Nephron progenitor cell (in vitro differentiated cells): ENCODE results near the gene BRI3.
A peak's percentile ranks its signal among the peaks of the same experiment; 100 is the strongest.

ENCODE experiments used
- DNase-seq: peaks from one replicate; pipeline ENCODE4 v3.0.0; 2021
- H3K27ac Mint-ChIP-seq: 2 replicates; pipeline ENCODE4 v1.8.0; 2021; ENCODE audit warnings: mild to moderate bottlenecking, moderate library complexity, mixed read lengths
- H3K27me3 Mint-ChIP-seq: 2 replicates; pipeline ENCODE4 v1.8.0; 2021; ENCODE audit warnings: mild to moderate bottlenecking, low read depth, mixed read lengths; ENCODE audit not compliant: poor library complexity
- H3K36me3 Mint-ChIP-seq: 2 replicates; pipeline ENCODE4 v1.8.0; 2021; ENCODE audit warnings: low read depth, mixed read lengths
- H3K4me1 Mint-ChIP-seq: 2 replicates; pipeline ENCODE4 v1.8.0; 2021; ENCODE audit warnings: mixed read lengths
- H3K4me3 Mint-ChIP-seq: 2 replicates; pipeline ENCODE4 v1.8.0; 2021; ENCODE audit warnings: mild to moderate bottlenecking, moderate library complexity, mixed read lengths
- H3K9me3 Mint-ChIP-seq: 2 replicates; pipeline ENCODE4 v1.8.0; 2021; ENCODE audit warnings: mild to moderate bottlenecking, moderate library complexity, mixed read lengths
- TF ChIP-seq, protein P1 (sequence below): fragments of 200-600 bp; sonication (generic); IDR thresholded peaks from 2 replicates; pipeline ENCODE4 v1.5.0; 2021; ENCODE audit warnings: antibody characterized with exemption

BRI3 gene

DNA sequence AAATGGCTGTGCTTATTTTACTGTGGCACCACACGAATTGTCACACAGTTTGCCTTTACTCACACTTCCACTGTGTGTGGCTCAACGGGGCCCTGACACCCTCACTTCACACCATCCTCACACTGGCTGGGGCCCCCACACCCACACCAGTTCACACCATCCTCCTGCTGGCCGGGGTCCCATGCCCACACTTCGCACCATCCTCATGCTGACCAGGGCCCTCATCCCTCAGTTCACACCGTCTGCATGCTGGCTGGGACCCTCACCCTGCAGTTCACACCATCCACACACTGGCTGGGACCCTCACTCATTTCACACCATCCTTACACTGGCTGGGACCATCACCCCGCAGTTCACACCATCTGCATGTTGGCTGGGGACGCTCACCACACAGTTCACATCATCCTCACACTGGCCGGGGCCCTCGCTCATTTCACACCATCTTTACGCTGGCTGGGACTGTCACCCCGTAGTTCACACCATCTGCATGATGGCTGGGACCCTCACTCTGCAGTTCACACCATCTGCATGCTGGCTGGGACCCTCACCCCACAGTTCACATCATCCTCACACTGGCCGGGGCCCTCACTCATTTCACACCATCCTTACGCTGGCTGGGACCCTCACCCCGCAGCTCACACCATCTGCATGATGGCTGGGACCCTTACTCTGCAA lies 36.0 kb downstream of the BRI3 start:
- TF ChIP-seq, protein P1, sequence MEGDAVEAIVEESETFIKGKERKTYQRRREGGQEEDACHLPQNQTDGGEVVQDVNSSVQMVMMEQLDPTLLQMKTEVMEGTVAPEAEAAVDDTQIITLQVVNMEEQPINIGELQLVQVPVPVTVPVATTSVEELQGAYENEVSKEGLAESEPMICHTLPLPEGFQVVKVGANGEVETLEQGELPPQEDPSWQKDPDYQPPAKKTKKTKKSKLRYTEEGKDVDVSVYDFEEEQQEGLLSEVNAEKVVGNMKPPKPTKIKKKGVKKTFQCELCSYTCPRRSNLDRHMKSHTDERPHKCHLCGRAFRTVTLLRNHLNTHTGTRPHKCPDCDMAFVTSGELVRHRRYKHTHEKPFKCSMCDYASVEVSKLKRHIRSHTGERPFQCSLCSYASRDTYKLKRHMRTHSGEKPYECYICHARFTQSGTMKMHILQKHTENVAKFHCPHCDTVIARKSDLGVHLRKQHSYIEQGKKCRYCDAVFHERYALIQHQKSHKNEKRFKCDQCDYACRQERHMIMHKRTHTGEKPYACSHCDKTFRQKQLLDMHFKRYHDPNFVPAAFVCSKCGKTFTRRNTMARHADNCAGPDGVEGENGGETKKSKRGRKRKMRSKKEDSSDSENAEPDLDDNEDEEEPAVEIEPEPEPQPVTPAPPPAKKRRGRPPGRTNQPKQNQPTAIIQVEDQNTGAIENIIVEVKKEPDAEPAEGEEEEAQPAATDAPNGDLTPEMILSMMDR: no peak
- peaks cover 43% of the 10 kb centered on the region for H3K36me3 Mint-ChIP-seq
- no peak for DNase-seq
- peak overlapping the region; percentile 66 for H3K27ac Mint-ChIP-seq
- no peak overlapping the region for H3K4me3 Mint-ChIP-seq
- H3K4me1 Mint-ChIP-seq: peaks cover 1% of the 10 kb centered on the region
- peaks cover 25% of the 10 kb centered on the region for H3K9me3 Mint-ChIP-seq
- no peaks in the 10 kb centered on the region for H3K27me3 Mint-ChIP-seq

DNA sequence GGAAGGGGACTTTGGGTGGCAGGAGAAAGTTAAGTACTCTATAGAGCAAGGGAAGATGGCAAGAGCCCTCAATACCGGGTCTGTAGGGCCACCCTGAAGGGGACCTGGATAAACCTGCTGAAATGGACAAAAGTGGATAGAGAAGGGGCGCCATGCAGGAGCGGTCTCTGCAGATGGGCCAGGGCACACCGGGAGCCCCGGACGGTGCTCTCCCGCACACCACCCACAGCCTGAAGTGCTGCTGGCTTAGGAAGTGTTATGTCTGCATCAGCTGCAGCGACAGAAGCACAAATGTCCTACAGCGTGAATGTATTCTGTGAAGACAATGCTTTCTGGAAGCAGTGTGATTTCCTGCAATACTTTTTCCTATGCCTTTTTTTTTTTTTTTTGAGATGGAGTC lies 37.7 kb downstream of the BRI3 start:
- Mint-ChIP-seq H3K27ac (no peak overlapping the region), H3K27me3 (peaks cover 11% of the 10 kb centered on the region), H3K9me3 (peaks cover 25% of the 10 kb centered on the region), H3K4me1 (peaks cover 16% of the 10 kb centered on the region), H3K36me3 (peaks cover 42% of the 10 kb centered on the region), H3K4me3 (no peak overlapping the region)
- no peak for DNase-seq
- TF ChIP-seq, protein P1: no peak

DNA sequence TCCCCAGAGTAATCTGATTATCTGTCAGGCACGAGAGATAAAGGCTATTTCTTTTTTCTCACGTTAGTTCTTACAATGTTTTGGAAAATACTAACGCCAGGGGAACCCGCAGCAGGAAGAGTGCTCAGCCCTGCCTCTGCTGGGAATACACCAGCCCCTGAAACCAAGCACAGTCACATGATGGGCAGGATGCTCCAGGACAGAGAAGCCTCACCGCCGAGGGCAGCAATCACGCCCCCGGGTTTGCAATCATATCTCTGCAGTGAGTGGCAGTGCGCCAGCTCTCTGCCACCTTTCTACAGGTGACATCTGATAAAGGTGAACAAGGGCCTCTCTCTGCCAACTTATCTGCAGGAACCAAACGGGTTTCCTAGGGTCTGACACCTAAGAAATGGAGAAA lies 39.8 kb downstream of the BRI3 start:
- no peak for DNase-seq
- Mint-ChIP-seq H3K36me3 (peaks cover 23% of the 10 kb centered on the region), H3K9me3 (peaks cover 19% of the 10 kb centered on the region), H3K4me3 (no peak overlapping the region), H3K4me1 (peaks cover 16% of the 10 kb centered on the region), H3K27me3 (peaks cover 21% of the 10 kb centered on the region), H3K27ac (no peak overlapping the region)
- TF ChIP-seq, protein P1: no peak

DNA sequence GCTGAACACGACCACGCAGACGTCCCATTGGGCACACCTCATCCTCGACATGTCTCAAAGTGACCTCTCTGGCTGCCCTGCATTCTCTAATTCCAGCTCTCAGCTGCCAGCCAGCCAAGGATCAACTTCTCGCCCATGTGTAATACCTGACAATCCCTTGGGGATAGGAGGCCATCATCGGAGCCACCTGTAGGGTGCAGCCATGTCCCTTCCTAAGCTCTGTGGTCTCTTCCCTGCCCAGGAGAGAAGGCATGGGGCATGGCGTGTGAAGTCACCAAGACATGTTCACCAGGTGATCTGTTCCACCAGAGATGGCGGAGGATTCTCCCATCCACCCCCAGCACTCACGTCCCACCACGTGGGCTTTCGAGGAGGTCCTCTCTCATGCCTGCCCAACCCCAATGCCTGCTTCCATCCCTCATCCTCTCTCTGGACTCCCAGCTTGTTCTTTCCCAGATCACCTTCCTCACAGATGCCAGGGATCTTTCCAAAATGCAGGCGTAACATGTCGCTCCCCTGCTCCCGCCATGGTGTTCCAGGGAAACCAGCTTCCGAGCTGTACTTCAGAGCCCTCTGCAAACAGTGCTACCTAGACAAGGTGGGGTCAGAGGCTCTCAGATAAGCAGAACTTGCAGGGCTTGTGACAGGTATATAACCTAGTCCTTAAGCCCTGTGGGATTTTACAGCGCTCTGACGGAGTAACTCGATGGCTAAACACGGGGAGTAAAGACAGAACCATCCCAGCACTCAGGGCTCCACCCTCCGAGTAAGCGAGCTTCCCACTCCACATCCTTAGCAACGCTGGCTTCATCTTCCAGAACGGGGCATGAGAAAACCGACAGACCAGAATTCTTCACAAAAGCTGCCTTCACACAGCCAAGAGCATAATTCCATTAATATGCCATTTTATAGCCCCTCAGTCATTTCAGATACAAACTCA lies 41.1 kb downstream of the BRI3 start:
- peaks cover 10% of the 10 kb centered on the region for H3K36me3 Mint-ChIP-seq
- peaks cover 16% of the 10 kb centered on the region for H3K4me1 Mint-ChIP-seq
- no peak overlapping the region for H3K27ac Mint-ChIP-seq
- H3K27me3 Mint-ChIP-seq: peaks cover 21% of the 10 kb centered on the region
- no peak for DNase-seq
- TF ChIP-seq, protein P1: no peak
- no peak overlapping the region for H3K4me3 Mint-ChIP-seq
- H3K9me3 Mint-ChIP-seq: peaks cover 7% of the 10 kb centered on the region

DNA sequence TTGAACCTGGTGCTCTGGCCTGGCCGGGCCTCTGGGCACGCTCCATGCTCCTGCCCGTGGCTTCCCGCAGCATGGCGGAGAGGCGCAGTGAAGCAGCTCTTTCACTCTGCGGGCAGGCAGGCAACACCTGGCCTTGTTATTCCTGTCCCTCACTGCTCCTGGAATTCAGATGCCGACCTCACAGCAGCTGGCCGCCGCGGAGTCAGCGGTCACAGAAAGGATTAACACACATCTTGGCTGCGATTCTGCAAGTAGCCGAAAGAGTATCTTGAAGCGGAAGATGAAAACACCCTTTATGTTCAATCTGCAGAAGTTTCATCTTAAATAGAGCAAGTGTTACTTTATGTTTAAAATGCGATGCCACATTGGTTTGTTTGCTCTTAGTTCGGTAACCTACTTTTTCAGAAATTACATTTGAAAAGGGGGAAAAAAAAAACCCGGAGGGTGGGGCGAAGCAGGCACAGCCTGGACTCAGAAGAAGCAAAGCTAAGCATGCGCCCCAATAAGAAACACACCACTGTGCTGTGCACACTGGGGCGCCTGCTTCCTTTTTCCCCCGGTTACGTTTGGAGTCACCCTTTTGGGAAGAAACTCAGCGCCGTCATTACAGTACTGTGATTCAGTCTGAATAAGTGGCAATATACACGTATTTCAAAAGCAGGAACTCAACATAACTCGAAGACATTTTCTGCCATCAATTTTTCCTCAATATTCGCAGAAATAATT lies 42.3 kb downstream of the BRI3 start:
- peak; percentile 33 for DNase-seq
- H3K4me3 Mint-ChIP-seq: peak overlapping the region; percentile 40
- no peaks in the 10 kb centered on the region for H3K9me3 Mint-ChIP-seq
- H3K36me3 Mint-ChIP-seq: peaks cover 6% of the 10 kb centered on the region
- no peak overlapping the region for H3K27ac Mint-ChIP-seq
- TF ChIP-seq, protein P1: no peak
- peaks cover 21% of the 10 kb centered on the region for H3K27me3 Mint-ChIP-seq
- peaks cover 17% of the 10 kb centered on the region for H3K4me1 Mint-ChIP-seq
